ENCODE data around the gene FLRT1. TPM values are rescaled to one million over a fixed set of nuclear protein-coding genes. Genes with fewer than 3 reads are reported as not detected.

The FLRT1 gene
- total RNA-seq, 1 donor from 2014 or later, result 3.7 TPM

DNA sequence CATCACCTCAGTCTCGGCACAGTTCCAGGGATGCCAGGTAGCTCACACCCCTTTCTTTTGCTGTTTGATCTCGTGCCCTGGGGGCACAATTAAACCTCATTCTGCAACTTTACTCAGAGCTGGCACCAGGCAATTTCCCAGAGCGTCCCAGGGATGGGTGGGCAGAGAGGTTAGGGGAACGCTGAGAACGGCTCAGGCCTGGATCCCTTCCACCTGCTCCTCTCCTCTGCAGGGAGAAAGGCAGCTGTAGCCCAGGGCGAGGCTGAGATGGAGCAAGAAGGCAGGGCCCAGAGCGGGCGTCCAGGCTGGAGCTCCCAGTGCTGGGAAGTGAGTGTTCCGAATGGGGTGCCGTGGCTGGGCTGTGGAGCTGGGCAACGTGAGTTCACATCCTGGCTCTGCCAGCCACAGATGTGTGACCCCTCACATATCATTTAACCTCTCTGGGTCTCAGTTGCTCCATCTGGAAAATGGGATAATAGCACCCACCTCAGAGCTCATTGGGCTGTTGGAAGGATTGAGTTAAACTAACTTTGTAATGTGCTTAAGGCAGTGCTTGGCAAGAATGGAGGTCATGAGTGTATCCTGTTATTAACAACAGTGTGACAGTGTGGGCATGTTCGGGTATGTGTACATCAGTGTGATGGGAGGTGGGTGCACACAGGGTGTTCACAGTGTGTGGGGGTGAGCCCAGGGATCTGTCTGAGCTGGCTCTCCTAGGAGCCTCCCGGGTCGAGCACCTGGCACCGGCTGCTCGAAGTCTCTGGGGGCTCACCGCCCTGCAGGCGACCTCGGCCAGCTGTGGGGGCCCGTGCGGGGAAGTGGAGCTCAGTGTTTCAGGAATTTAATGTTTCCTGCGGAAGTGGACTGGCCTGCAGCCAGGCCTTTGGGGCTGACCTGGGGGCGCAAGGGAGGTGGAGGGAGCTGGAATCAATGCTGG, 34.0 kb upstream of the FLRT1 start:
- Mint-ChIP-seq H3K36me3 (ENCODE audit: unreplicated experiment) (no peaks in the 10 kb centered on the region), H3K27me3 (ENCODE audit: unreplicated experiment) (peaks cover 17% of the 10 kb centered on the region), H3K4me3 (ENCODE audit: unreplicated experiment) (peak overlapping the region; percentile 40), H3K9me3 (ENCODE audit: unreplicated experiment) (peaks cover 2% of the 10 kb centered on the region), H3K27ac (ENCODE audit: unreplicated experiment) (no peak overlapping the region), H3K4me1 (ENCODE audit: low read depth, unreplicated experiment) (peaks cover 7% of the 10 kb centered on the region)
- TF ChIP-seq, protein P1, sequence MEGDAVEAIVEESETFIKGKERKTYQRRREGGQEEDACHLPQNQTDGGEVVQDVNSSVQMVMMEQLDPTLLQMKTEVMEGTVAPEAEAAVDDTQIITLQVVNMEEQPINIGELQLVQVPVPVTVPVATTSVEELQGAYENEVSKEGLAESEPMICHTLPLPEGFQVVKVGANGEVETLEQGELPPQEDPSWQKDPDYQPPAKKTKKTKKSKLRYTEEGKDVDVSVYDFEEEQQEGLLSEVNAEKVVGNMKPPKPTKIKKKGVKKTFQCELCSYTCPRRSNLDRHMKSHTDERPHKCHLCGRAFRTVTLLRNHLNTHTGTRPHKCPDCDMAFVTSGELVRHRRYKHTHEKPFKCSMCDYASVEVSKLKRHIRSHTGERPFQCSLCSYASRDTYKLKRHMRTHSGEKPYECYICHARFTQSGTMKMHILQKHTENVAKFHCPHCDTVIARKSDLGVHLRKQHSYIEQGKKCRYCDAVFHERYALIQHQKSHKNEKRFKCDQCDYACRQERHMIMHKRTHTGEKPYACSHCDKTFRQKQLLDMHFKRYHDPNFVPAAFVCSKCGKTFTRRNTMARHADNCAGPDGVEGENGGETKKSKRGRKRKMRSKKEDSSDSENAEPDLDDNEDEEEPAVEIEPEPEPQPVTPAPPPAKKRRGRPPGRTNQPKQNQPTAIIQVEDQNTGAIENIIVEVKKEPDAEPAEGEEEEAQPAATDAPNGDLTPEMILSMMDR (IDR thresholded peaks at IDR 0.05; ENCODE audit: partially characterized antibody, unreplicated experiment), result no peak
- DNase-seq, result peak; percentile 43

GRCh38 chr11:64003807-64004589, 31.7 kb upstream of the FLRT1 start:
- TF ChIP-seq, protein P1 (IDR thresholded peaks at IDR 0.05; ENCODE audit: partially characterized antibody, unreplicated experiment), result no peak
- Mint-ChIP-seq H3K36me3 (ENCODE audit: unreplicated experiment) (no peaks in the 10 kb centered on the region), H3K4me3 (ENCODE audit: unreplicated experiment) (no peak overlapping the region), H3K4me1 (ENCODE audit: low read depth, unreplicated experiment) (peaks cover 10% of the 10 kb centered on the region), H3K27ac (ENCODE audit: unreplicated experiment) (no peak overlapping the region), H3K9me3 (ENCODE audit: unreplicated experiment) (peaks cover 2% of the 10 kb centered on the region), H3K27me3 (ENCODE audit: unreplicated experiment) (peaks cover 17% of the 10 kb centered on the region)
- DNase-seq, result peak; percentile 49

GRCh38 chr11:64004590-64004984, 31.1 kb upstream of the FLRT1 start:
- TF ChIP-seq, protein P1 (IDR thresholded peaks at IDR 0.05; ENCODE audit: partially characterized antibody, unreplicated experiment), result no peak
- no peak overlapping the region for H3K27ac Mint-ChIP-seq (ENCODE audit: unreplicated experiment)

DNA sequence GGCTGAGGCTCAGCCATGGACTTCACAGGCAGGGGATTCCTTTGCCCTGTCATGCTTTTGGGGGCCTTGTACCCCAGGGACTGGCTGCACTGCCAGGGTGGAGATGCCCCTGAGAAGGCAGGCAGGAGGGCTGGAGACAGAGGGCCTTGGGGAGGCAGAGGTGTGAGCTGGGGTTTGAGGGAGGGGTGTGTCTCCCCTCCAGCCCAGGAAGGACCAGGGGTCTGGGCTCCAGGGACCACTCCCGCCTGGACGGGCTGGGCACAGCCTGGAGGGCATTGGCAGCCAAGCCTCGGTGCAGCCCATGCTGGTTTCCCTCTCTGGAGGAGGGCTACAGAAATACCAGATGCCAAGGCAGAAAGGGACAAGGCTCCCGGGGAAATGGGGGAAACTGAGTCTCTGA, 30.0 kb upstream of the FLRT1 start:
- Mint-ChIP-seq H3K4me1 (ENCODE audit: low read depth, unreplicated experiment) (peaks cover 10% of the 10 kb centered on the region), H3K27ac (ENCODE audit: unreplicated experiment) (no peak overlapping the region), H3K9me3 (ENCODE audit: unreplicated experiment) (peaks cover 2% of the 10 kb centered on the region), H3K27me3 (ENCODE audit: unreplicated experiment) (peaks cover 17% of the 10 kb centered on the region), H3K36me3 (ENCODE audit: unreplicated experiment) (no peaks in the 10 kb centered on the region), H3K4me3 (ENCODE audit: unreplicated experiment) (no peak overlapping the region)
- DNase-seq, result no peak
- TF ChIP-seq, protein P1 (IDR thresholded peaks at IDR 0.05; ENCODE audit: partially characterized antibody, unreplicated experiment), result no peak

More at GRCh38 chr11:64004590-64004984, 31.1 kb upstream of the FLRT1 start:
- H3K36me3 Mint-ChIP-seq (ENCODE audit: unreplicated experiment), result no peaks in the 10 kb centered on the region
- no peak for DNase-seq
- H3K27me3 Mint-ChIP-seq (ENCODE audit: unreplicated experiment), result peaks cover 17% of the 10 kb centered on the region
- H3K4me3 Mint-ChIP-seq (ENCODE audit: unreplicated experiment), result no peak overlapping the region
- peaks cover 2% of the 10 kb centered on the region for H3K9me3 Mint-ChIP-seq (ENCODE audit: unreplicated experiment)
- H3K4me1 Mint-ChIP-seq (ENCODE audit: low read depth, unreplicated experiment), result peaks cover 10% of the 10 kb centered on the region

Measured in glutamatergic neuron (in vitro differentiated cells).